ENCODE data around the gene TMEM42.
A peak's percentile ranks its signal among the peaks of the same experiment; 100 is the strongest.

The TMEM42 gene

DNA sequence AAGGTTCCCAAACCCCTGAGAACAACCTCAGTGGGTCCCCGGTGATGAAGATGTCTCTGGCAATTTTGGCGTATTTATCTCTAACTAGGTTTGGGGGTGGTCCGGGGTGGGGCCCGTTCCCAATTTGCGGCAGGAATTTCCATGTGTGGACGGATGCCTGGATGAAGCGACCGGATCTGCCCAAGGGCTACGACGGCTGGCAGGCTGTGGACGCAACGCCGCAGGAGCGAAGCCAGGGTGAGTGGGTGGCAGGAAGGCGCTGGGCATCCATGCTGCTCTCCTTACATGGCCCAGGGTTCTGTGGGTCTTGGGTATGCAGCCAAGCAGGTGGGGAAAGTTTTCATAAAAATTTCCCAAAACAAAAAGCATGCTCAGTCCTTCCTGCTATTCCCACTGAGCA lies 42.0 kb downstream of the TMEM42 start:
- TF ChIP-seq, protein P1, sequence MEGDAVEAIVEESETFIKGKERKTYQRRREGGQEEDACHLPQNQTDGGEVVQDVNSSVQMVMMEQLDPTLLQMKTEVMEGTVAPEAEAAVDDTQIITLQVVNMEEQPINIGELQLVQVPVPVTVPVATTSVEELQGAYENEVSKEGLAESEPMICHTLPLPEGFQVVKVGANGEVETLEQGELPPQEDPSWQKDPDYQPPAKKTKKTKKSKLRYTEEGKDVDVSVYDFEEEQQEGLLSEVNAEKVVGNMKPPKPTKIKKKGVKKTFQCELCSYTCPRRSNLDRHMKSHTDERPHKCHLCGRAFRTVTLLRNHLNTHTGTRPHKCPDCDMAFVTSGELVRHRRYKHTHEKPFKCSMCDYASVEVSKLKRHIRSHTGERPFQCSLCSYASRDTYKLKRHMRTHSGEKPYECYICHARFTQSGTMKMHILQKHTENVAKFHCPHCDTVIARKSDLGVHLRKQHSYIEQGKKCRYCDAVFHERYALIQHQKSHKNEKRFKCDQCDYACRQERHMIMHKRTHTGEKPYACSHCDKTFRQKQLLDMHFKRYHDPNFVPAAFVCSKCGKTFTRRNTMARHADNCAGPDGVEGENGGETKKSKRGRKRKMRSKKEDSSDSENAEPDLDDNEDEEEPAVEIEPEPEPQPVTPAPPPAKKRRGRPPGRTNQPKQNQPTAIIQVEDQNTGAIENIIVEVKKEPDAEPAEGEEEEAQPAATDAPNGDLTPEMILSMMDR (conservative IDR thresholded peaks at IDR 0.05; ENCODE audit: low read depth), result no peak
- POLR2A ChIA-PET (ENCODE audit: low non-redundant PET), result no interaction called here
- DNase-seq (ENCODE audit: low spot score), result no peak
- H3K27ac ChIP-seq, result no peak overlapping the region
- CTCF ChIA-PET, result no interaction called here

DNA sequence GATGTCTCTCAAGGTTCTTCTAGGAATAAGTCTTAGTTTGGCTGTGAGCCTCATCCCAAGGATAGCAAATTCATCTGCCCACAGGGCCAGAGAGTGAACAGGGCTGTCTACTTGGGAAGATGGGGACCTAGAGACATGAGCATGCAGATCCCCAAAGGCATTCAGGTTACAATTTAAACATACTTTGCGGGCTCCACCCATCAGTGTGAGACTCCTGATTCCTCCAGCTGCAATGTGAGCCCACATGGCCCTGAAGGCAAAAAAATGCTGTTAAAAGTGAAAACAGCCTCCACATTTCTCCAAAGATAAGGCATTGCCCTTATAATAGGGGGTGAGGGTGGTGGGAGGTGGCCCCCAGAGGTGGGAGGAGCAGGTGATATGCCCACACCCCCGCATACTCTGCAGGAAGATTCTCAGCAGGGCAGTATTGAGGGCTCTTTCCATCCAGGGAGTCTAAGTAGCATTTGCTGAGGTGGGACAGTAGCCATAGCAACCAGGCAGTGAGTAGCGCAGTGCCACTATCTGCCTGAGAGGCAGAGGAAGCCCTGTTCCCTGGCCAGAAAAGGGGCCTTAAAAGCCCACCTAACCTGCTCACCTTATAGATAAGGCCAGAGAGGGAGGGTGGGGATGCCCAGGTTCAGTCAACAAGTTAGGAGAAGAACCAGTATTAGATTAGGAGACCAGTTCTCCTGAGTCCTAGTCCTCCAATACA lies 43.9 kb downstream of the TMEM42 start:
- H3K27ac ChIP-seq, result no peak overlapping the region
- TF ChIP-seq, protein P1 (conservative IDR thresholded peaks at IDR 0.05; ENCODE audit: low read depth), result no peak
- CTCF ChIA-PET, result no interaction called here
- DNase-seq (ENCODE audit: low spot score), result no peak
- POLR2A ChIA-PET (ENCODE audit: low non-redundant PET), result no interaction called here

DNA sequence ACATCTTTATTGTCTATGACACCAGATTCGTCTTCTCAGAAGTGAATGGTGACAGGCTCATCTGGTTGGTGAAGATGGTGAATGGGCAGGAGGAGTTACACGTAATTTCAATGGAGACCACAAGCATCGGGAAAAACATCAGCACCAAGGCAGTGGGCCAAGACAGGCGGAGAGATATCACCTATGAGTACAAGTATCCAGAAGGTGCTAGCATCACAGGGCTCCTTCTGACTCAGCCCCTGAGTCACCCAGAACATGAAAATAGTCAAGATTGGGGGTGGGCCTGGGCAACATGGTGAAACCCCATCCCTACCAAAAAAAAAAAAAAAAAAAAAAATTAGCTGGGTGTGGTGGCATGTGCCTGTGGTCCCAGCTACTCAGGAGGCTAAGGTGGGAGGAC lies 45.3 kb downstream of the TMEM42 start:
- peak; percentile 63 for DNase-seq (ENCODE audit: low spot score)
- TF ChIP-seq, protein P1 (conservative IDR thresholded peaks at IDR 0.05; ENCODE audit: low read depth), result no peak
- peak overlapping the region; percentile 39 for H3K27ac ChIP-seq
- POLR2A ChIA-PET (ENCODE audit: low non-redundant PET), result no interaction called here
- CTCF ChIA-PET, result interaction anchor here (0.6 kb wide), 1 partner anchor 584 kb away, joined by 3 read pairs; no protein-coding TSS in a partner anchor

DNA sequence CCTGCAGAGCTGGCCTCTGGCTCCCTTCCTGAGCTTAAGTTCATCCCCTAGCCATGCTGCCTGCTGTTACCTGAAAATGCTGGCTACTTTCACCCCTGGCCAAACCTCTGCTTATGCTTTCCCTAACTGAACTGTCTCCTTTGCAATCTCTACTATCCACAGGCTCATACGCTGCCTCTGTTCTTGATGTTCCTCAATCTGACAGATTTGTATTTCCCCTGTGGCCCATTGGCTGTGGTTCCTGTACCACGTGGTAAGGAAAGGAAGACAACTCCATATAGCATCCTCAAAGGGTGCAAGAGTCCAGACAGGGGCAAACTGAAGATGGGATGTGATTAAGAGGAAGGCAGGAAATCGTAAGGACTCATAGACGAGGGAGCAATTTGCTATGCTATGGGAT lies 45.9 kb downstream of the TMEM42 start:
- no peak for DNase-seq (ENCODE audit: low spot score)
- TF ChIP-seq, protein P1 (conservative IDR thresholded peaks at IDR 0.05; ENCODE audit: low read depth), result no peak
- ChIA-PET POLR2A (ENCODE audit: low non-redundant PET) (interaction anchor here (0.5 kb wide), 1 partner anchor 10 kb away, joined by 3 read pairs; no protein-coding TSS in a partner anchor), CTCF (interaction anchor here (0.6 kb wide), 1 partner anchor 585 kb away, joined by 3 read pairs; no protein-coding TSS in a partner anchor)
- H3K27ac ChIP-seq, result peak overlapping the region; percentile 39

DNA sequence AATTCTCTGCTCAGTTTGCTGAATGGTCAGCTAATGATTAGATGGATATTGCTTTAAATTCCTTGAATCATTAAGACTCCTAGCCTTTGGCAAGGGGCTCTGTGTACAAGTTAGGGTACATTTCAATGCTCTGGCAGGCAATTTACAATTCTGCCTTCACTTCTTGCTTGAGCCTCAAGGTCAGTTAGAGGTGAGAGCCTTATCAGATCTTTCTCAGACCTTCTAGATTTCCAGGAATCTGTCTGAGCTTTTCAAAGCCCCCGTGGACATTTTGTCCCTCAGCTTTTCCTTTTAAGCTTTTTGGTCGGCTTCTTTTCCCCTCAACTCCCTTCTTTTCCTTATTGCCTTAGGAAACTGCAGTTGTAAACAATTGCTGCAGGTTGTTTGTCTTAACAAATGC lies 47.4 kb downstream of the TMEM42 start:
- DNase-seq (ENCODE audit: low spot score), result no peak
- TF ChIP-seq, protein P1 (conservative IDR thresholded peaks at IDR 0.05; ENCODE audit: low read depth), result no peak
- ChIA-PET CTCF (no interaction called here), POLR2A (ENCODE audit: low non-redundant PET) (no interaction called here)
- H3K27ac ChIP-seq, result no peak overlapping the region

DNA sequence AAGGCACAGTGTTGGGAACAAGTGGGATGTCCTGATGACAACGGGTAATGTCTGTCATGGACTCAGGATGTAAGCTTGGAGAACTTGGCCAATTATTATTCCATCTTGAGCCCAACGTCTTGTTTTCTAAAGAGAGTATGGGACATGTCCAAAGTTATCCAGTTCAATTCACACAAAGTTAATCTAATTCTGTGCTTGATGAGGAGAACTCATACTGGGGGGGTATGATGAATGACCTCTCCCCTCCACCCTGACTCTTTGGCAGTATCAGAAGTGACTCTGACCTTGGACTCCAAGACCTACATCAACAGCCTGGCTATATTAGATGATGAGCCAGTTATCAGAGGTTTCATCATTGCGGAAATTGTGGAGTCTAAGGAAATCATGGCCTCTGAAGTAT lies 49.0 kb downstream of the TMEM42 start:
- ChIA-PET CTCF (no interaction called here), POLR2A (ENCODE audit: low non-redundant PET) (no interaction called here)
- TF ChIP-seq, protein P1 (conservative IDR thresholded peaks at IDR 0.05; ENCODE audit: low read depth), result no peak
- H3K27ac ChIP-seq, result no peak overlapping the region
- DNase-seq (ENCODE audit: low spot score), result no peak

All from RWPE1 (cell line).